CMK (cell line): Measurements from ENCODE around the gene CCT6B.
A peak's percentile ranks its signal among the peaks of the same experiment; 100 is the strongest.
"Not testable (repeated sequence)": the region's sequence is repeated elsewhere in the genome, so short reads cannot be mapped to it uniquely, and the experiment has no call there.

ENCODE experiments used
- DNase-seq: peaks from one replicate; pipeline ENCODE4 v3.0.0-alpha.2; 2010; ENCODE audit warnings: low read depth

CCT6B gene, protein sequence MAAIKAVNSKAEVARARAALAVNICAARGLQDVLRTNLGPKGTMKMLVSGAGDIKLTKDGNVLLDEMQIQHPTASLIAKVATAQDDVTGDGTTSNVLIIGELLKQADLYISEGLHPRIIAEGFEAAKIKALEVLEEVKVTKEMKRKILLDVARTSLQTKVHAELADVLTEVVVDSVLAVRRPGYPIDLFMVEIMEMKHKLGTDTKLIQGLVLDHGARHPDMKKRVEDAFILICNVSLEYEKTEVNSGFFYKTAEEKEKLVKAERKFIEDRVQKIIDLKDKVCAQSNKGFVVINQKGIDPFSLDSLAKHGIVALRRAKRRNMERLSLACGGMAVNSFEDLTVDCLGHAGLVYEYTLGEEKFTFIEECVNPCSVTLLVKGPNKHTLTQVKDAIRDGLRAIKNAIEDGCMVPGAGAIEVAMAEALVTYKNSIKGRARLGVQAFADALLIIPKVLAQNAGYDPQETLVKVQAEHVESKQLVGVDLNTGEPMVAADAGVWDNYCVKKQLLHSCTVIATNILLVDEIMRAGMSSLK

DNA sequence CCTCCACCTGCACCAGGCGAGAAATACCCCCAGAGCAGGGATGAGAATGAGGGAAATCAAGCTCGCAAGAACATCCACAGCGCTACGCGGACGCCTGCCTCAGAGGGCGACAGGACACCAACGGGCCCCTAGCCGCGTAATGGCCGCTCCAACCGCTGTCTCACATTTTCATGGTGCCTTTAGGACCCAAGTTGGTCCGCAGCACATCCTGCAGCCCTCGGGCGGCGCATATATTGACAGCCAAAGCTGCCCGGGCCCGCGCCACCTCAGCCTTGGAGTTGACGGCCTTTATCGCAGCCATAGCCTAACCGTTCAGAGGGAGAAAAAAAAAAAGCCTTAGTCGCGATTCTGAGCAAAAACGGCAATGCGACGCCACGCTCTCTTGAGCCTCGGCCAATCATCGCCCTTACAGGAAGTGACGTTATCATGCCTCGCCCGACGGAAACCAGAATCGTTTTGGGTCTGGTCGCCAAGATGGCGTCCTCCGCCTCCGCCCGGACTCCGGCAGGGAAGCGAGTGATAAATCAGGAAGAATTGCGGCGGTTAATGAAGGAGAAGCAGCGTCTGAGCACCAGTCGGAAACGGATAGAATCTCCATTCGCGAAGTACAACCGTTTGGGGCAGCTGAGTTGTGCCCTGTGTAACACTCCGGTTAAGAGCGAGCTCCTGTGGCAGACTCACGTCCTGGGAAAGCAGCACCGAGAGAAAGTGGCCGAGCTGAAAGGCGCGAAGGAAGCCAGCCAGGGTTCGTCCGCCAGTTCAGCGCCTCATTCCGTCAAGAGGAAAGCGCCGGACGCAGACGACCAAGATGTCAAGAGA is at the start of gene CCT6B, which contains the start of gene ZNF830:
Gene CCT6B (minus strand): TSS at position 368 of the 819 bp plus-strand sequence. CDS start 67 bp downstream, at position 301.
Gene ZNF830 (plus strand): TSS at position 448 of the 819 bp plus-strand sequence. CDS start 27 bp downstream, at position 475.
- DNase-seq = peak; percentile 86

DNA sequence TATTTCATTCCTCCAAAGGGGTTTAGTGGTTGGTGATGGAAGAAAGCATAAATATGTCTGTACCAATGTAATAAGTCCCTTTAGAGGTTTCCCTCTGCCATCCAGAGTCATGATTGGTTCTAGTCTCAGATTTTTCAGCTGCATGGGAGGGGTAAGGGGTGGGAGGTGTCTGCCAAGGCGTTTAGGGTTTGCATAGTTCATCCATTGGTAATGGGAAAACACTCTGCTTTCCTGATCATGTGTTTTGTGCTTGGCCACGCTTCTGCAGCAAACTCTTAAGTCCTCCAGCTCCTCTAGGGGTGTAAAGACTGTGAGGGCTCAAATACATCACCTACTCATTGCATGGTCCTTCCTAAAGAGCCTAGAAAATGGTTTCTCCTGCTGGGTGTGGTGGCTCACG is 48.8 kb upstream of the CCT6B start:
- no peak for DNase-seq

DNA sequence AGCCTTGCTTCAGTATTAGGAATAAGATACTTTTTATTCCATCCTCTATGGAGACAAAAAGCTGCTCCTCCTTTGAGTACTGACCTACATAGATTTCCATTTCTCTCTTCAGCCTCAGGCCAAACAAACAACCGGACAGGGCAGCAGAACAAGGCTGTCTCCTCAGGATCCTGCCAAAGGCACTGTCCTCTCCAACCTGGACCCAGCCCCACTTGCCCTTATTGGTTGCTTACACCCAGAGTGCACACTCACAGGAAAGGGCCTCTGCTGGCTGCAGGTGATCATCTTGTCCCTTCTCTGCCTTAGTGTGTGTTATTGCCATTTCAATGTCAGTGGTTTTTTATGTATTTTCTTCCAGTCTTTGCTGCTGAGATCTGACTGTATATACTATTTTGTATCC is 45.7 kb upstream of the CCT6B start:
- DNase-seq = no peak

GRCh38 chr17:35006345-35006744 is 45.1 kb upstream of the CCT6B start:
- no peak for DNase-seq

- DNase-seq = no peak
Observed at GRCh38 chr17:35003778-35004177, 42.5 kb upstream of the CCT6B start.

GRCh38 chr17:35002876-35003551 is 41.8 kb upstream of the CCT6B start:
- DNase-seq = no peak

DNA sequence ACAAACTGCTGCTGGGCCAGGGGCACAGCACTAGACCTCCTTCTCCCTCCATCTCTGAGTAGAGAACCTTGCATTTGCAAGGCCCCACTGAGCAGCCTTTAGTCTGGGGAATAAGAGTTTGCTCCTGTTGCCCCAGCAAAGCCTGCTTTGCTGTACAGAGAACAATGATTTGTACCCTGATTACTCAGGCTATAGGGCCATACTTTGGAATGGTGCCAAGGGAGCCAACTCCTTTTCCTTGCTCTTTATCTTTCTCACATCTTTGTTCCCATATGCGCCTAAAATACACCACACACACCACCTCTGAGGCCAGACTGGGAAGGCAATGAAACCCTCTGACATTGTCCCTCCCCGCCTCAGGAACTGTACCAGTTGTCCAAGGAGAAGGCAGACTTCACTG is 40.3 kb upstream of the CCT6B start:
- no peak for DNase-seq

DNA sequence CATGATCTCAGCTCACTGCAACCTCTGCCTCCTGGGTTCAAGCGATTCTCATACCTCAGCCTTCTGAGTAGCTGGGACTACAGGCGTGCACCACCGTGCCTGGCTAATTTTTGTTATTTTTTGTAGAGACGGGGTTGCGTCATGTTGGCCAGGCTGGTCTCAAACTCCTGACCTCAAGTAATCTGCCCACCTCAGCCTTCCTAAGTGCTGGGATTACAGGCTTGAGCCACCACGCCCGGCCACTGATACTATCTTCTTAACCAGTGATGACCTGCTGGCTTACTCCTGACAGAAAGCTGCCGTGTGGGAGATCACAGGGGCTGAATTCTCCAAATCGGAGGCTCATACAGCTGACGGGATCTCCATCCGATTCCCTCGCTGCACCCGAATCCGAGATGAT is 39.7 kb upstream of the CCT6B start:
- not testable (repeated sequence) for DNase-seq

DNA sequence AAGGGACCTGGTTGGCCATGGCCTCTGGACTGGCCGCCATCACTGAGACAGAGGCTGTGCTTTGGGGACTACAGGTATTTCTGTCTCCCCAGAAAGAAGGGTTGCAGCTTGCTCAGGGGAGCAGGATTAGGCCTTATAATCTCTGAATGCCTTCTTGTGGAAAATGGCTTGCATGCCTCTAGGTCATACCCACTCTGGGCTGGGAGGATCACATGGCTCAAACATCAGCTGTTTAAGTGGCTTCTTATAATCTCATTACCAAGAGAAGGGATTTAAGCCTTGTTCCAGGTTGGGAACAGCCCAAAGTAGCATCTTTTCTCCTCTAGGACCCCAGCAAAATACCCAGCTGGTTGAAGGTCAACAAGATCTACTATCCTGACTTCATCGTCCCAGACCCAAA is 38.2 kb upstream of the CCT6B start:
- DNase-seq = no peak

- DNase-seq = peak; percentile 45
Observed at GRCh38 chr17:34998205-34998604, 36.9 kb upstream of the CCT6B start.

- no peak for DNase-seq
Observed at GRCh38 chr17:34997355-34997862, 36.1 kb upstream of the CCT6B start.

- DNase-seq = no peak
Observed at GRCh38 chr17:34996422-34997285, 35.4 kb upstream of the CCT6B start.

- no peak for DNase-seq
Observed at GRCh38 chr17:34993031-34993430, 31.8 kb upstream of the CCT6B start.

DNA sequence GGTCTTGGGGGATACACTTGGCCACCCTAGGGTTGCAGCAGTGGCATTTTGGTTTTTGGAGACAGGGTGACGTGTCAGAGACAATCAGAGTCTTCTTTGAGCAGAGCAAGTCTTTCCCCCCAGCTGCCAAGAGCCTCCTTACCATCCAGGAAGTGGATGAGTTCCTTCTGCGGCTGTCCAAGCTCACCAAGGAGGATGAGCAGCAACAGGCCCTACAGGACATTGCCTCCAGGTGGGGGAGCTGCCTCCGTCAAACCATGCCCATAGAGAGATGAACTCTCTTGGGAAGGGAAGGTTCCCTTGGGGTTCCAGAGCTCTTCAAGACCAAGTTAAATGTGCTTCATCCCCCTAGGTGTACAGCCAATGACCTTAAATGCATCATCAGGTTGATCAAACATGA is 30.3 kb upstream of the CCT6B start:
- no peak for DNase-seq

DNA sequence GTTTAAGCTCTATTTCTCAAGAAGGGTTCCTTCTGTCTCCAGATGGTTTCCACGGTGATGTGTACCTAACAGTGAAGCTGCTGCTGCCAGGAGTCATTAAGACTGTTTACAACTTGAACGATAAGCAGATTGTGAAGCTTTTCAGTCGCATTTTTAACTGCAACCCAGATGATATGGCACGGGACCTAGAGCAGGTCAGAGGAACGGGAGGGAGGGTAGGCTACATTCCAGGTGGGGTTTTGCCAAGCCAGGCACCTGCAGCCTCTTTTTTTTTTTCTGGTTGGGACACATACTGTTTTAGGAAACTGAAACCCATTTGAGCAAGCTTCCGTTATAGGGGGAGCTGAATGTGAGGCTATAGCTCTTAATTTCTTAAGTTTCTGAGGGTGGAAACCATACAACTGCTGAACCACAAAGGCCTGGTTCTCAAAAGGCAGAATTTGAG is 29.7 kb upstream of the CCT6B start:
- DNase-seq = no peak

DNA sequence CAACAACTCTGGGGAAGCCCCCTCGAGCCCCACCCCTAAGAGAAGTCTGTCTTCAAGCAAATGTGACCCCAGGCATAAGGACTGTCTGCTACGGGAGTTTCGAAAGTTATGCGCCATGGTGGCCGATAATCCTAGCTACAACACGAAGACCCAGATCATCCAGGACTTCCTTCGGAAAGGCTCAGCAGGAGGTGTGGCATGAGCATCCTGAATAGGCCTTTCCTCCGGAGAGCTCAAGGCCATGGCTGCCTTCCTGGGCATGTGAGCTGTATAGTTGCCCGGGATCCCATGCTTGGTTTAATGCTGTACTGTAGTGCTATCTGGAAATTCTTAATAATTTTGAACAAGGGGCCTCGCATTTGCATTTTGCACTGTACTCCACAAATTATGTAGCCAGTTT is 28.2 kb upstream of the CCT6B start:
- no peak for DNase-seq

- peak; percentile 66 for DNase-seq
Observed at GRCh38 chr17:34988644-34989043, 27.4 kb upstream of the CCT6B start.

DNA sequence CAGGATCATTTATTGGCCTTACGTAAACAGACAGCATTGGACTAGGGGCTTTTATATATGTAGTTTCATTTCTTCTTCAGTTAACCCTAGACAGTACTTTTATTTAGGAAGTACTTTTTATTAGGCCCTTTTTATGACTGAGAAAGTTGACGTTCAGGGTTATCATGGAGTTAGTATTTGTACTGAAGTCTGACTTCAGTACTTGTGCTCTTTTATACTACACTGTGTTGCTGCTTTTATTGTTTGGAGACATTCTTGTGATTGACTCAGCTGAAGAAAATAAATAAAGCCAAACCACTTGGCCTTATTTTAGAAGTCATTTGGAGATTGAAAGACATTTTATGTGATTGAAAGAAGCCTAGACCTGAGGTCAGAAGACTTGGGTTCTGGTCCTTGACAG is 26.0 kb upstream of the CCT6B start:
- DNase-seq = no peak

- peak; percentile 79 for DNase-seq
Observed at GRCh38 chr17:34981538-34982241, 20.4 kb upstream of the CCT6B start.
